Measurements from ENCODE around the gene IFTAP.

The IFTAP gene

DNA sequence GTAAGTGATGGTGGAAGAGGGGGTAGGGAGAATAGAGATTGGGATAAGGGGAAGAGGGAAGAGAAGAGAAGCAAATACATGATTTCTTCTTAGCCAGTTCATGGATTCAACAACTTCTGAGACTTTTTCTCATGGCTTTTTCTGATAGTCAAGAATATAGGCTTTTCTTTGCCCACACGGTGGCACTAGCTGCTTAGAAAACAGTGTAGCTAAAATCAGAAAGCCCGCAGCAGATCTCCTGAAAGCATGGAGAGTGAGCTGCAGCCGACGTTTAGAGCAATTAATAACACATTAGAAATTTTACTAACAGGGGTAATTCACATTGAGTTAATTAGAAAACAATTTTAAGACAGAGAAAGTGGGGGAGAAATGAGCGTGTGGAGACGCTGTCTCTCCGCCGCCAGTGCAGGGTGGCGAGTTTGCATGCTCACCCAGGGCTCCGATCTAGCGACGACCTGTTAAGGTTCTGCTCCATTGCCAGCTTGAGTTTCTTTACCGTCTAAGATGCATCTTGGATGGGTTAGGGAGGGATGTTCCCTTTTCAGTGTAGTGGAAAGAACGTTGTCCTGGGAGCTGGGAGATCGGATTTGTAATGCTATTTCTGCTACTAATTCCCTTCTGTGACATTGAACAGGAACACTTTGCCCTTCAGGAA is 29.8 kb upstream of the IFTAP start:
- Histone ChIP-seq H2BK120ac (ENCODE audit: low read depth, low read length) (no peak overlapping the region), H3K4me3 (ENCODE audit: low read length) (no peak overlapping the region), H3K4ac (ENCODE audit: low read depth, low read length) (no peak overlapping the region), H2AK5ac (ENCODE audit: low read length) (no peak overlapping the region), H3K18ac (ENCODE audit: low read length) (no peak overlapping the region), H3K79me1 (ENCODE audit: low read length) (no peaks in the 10 kb centered on the region), H3K4me1 (ENCODE audit: control insufficient read depth, low read depth, low read length) (no peaks in the 10 kb centered on the region), H3K56ac (ENCODE audit: low read length) (no peak overlapping the region), H2BK5ac (ENCODE audit: low read length) (no peak overlapping the region), H4K5ac (ENCODE audit: low read length) (no peak overlapping the region), H3K4me2 (ENCODE audit: low read length) (no peak overlapping the region), H3K9ac (ENCODE audit: low read length) (no peak overlapping the region), H2BK15ac (replicated peaks; ENCODE audit: low read depth) (no peak overlapping the region), H3K27me3 (ENCODE audit: insufficient read depth, low read length, poor library complexity) (no peaks in the 10 kb centered on the region), H3K36me3 (ENCODE audit: control insufficient read depth, insufficient read depth, low read length) (no peaks in the 10 kb centered on the region), H3K27ac (ENCODE audit: low read depth, low read length) (no peak overlapping the region), H4K8ac (ENCODE audit: low read depth, low read length) (no peak overlapping the region), H3K79me2 (ENCODE audit: control insufficient read depth, insufficient read depth, low read length) (no peaks in the 10 kb centered on the region), H3K23ac (ENCODE audit: low read length) (no peak overlapping the region)
- peak; percentile 71 for DNase-seq
- WGBS (ENCODE audit: extremely low coverage, insufficient coverage, low lambda C conversion rate): no CpG with 5 or more reads among the region's 15 CpGs

DNA sequence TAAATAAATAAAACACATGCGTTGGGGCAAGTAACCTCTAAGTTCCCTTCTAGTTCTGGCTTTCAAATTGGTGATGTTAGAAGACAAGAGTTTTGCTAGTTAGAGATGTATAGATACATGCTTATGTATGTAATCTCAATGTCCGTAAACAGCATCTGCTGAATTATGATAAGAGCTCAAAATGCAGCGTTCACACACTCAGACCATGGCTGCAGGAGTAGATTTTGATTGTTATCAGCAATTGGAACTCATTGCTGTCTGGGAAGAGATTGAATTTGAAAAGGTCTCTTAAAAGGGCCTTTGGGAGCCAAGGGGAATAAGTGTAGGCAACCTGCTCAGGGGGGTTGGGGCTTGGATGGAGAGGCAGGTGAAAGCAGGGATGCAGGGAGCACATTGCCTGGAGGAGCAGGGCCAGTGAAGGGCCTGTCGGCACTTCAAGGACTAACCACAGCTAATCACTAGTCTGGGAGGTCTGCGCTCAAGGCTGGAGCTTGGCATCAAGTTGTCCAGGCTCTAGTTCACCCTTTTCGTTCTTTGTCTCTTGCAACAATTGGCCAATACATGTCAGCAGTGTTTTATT is 29.2 kb upstream of the IFTAP start:
- Histone ChIP-seq H4K5ac (ENCODE audit: low read length) (no peak overlapping the region), H3K18ac (ENCODE audit: low read length) (no peak overlapping the region), H4K8ac (ENCODE audit: low read depth, low read length) (no peak overlapping the region), H2BK120ac (ENCODE audit: low read depth, low read length) (no peak overlapping the region), H3K4me3 (ENCODE audit: low read length) (no peak overlapping the region), H3K27me3 (ENCODE audit: insufficient read depth, low read length, poor library complexity) (no peaks in the 10 kb centered on the region), H3K4ac (ENCODE audit: low read depth, low read length) (no peak overlapping the region), H2BK5ac (ENCODE audit: low read length) (no peak overlapping the region), H3K56ac (ENCODE audit: low read length) (no peak overlapping the region), H3K4me1 (ENCODE audit: control insufficient read depth, low read depth, low read length) (no peaks in the 10 kb centered on the region), H3K79me1 (ENCODE audit: low read length) (no peaks in the 10 kb centered on the region), H3K9ac (ENCODE audit: low read length) (no peak overlapping the region), H3K27ac (ENCODE audit: low read depth, low read length) (no peak overlapping the region), H3K4me2 (ENCODE audit: low read length) (no peak overlapping the region), H3K79me2 (ENCODE audit: control insufficient read depth, insufficient read depth, low read length) (no peaks in the 10 kb centered on the region), H3K23ac (ENCODE audit: low read length) (no peak overlapping the region), H2AK5ac (ENCODE audit: low read length) (no peak overlapping the region), H3K36me3 (ENCODE audit: control insufficient read depth, insufficient read depth, low read length) (no peaks in the 10 kb centered on the region), H2BK15ac (replicated peaks; ENCODE audit: low read depth) (no peak overlapping the region)
- no CpG with 5 or more reads among the region's 6 CpGs for WGBS (ENCODE audit: extremely low coverage, insufficient coverage, low lambda C conversion rate)
- DNase-seq: no peak

DNA sequence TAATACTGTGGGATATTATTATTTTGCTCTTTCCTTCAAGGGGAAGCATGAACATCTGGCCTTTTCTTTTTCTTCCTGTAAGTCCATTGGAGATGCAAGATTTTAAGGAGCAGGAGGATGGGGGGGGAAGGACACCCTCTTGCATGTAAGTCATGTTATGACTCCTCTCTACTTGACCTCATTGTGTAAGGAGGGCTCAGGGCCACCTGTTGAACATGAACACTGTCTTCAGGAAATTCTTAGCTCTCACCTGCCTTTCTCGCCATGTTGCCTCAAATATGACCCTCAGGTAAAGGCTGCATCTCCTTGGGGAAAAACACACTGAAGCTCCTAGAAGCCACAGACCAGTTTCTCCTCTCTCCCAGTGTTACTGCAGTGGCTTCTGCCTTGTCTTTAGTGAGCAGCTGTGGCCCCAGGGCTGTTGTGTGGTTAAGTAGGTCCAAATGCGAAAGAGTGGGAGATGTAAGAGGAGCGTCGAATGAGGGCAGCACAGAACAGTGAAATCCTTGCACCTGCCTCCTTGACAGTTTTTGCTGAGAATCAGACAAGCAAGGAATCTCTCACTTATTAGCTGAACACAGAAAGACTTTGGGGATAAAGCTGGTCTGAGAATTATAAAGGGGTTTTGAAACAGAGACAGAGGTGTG is 27.8 kb upstream of the IFTAP start:
- no peak for DNase-seq
- Histone ChIP-seq H3K4ac (ENCODE audit: low read depth, low read length) (no peak overlapping the region), H3K36me3 (ENCODE audit: control insufficient read depth, insufficient read depth, low read length) (no peaks in the 10 kb centered on the region), H3K9ac (ENCODE audit: low read length) (no peak overlapping the region), H2BK5ac (ENCODE audit: low read length) (no peak overlapping the region), H3K79me2 (ENCODE audit: control insufficient read depth, insufficient read depth, low read length) (no peaks in the 10 kb centered on the region), H3K4me3 (ENCODE audit: low read length) (no peak overlapping the region), H3K56ac (ENCODE audit: low read length) (no peak overlapping the region), H3K18ac (ENCODE audit: low read length) (no peak overlapping the region), H4K5ac (ENCODE audit: low read length) (no peak overlapping the region), H3K4me2 (ENCODE audit: low read length) (no peak overlapping the region), H3K4me1 (ENCODE audit: control insufficient read depth, low read depth, low read length) (no peaks in the 10 kb centered on the region), H2BK120ac (ENCODE audit: low read depth, low read length) (no peak overlapping the region), H2AK5ac (ENCODE audit: low read length) (no peak overlapping the region), H3K23ac (ENCODE audit: low read length) (no peak overlapping the region), H3K79me1 (ENCODE audit: low read length) (no peaks in the 10 kb centered on the region), H3K27me3 (ENCODE audit: insufficient read depth, low read length, poor library complexity) (no peaks in the 10 kb centered on the region), H2BK15ac (replicated peaks; ENCODE audit: low read depth) (no peak overlapping the region), H4K8ac (ENCODE audit: low read depth, low read length) (no peak overlapping the region), H3K27ac (ENCODE audit: low read depth, low read length) (no peak overlapping the region)
- no CpG with 5 or more reads among the region's 4 CpGs for WGBS (ENCODE audit: extremely low coverage, insufficient coverage, low lambda C conversion rate)

DNA sequence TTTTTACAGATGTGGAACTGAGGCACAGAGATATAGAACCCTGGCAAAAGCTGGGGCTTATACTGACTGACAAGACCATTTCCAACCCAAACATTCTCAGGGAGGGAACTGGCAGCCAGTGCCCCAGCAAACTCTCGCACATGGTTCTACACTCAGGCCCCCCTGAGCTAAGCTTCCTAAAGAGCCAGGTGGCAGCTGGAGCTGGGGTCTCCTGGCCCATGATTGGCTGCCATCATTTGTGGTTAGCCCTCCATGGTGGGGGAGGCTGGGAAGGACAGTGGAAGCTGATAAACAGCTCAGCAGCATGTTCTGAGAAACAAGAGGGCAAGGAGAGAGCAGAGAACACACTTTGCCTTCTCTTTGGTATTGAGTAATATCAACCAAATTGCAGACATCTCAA is 26.6 kb upstream of the IFTAP start, which contains the start of gene RAG1:
Gene RAG1, plus strand, starts transcription at position 314 of the 400 bp plus-strand sequence. CDS start 5,298 bp downstream, outside the sequence.
- no peak within 1 kb of the TSS for H2BK120ac ChIP-seq (ENCODE audit: low read depth, low read length)
- no peak for DNase-seq
- H3K56ac ChIP-seq (ENCODE audit: low read length): no peak within 1 kb of the TSS
- no peak within 1 kb of the TSS for H3K4me2 ChIP-seq (ENCODE audit: low read length)
- no peak within 1 kb of the TSS for H3K9ac ChIP-seq (ENCODE audit: low read length)
- no peaks in the 10 kb centered on the region for H3K36me3 ChIP-seq (ENCODE audit: control insufficient read depth, insufficient read depth, low read length)
- H3K4me1 ChIP-seq (ENCODE audit: control insufficient read depth, low read depth, low read length): no peaks in the 10 kb centered on the region
- no peak within 1 kb of the TSS for H3K23ac ChIP-seq (ENCODE audit: low read length)
- no peak within 1 kb of the TSS for H3K18ac ChIP-seq (ENCODE audit: low read length)
- H2BK15ac ChIP-seq (replicated peaks; ENCODE audit: low read depth): no peak within 1 kb of the TSS
- H3K79me1 ChIP-seq (ENCODE audit: low read length): no peaks in the 10 kb centered on the region
- H4K5ac ChIP-seq (ENCODE audit: low read length): no peak within 1 kb of the TSS
- no peak within 1 kb of the TSS for H2AK5ac ChIP-seq (ENCODE audit: low read length)
- no CpG with 5 or more reads among the region's 1 CpG for WGBS (ENCODE audit: extremely low coverage, insufficient coverage, low lambda C conversion rate)
- no peak within 1 kb of the TSS for H3K4ac ChIP-seq (ENCODE audit: low read depth, low read length)
- no peak within 1 kb of the TSS for H3K4me3 ChIP-seq (ENCODE audit: low read length)
- H3K79me2 ChIP-seq (ENCODE audit: control insufficient read depth, insufficient read depth, low read length): no peaks in the 10 kb centered on the region
- H3K27me3 ChIP-seq (ENCODE audit: insufficient read depth, low read length, poor library complexity): no peaks in the 10 kb centered on the region
- H2BK5ac ChIP-seq (ENCODE audit: low read length): no peak within 1 kb of the TSS
- H3K27ac ChIP-seq (ENCODE audit: low read depth, low read length): no peak within 1 kb of the TSS
- H4K8ac ChIP-seq (ENCODE audit: low read depth, low read length): no peak within 1 kb of the TSS

DNA sequence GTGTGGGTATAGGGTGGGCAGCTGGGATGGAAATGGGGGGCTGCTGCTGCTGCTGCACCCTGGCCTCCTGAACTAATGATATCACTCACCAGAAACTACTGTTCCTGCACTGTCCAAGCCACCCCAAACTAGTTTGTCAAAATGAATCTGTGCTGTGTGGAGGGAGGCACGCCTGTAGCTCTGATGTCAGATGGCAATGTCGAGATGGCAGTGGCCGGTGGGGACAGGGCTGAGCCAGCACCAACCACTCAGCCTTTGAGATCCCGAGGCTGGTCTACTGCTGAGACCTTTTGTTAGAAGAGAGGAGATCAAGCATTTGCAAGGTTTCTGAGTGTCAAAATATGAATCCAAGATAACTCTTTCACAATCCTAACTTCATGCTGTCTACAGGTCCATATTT is 25.2 kb upstream of the IFTAP start:
- Histone ChIP-seq H3K4me2 (ENCODE audit: low read length) (no peak overlapping the region), H3K18ac (ENCODE audit: low read length) (no peak overlapping the region), H3K4me1 (ENCODE audit: control insufficient read depth, low read depth, low read length) (no peaks in the 10 kb centered on the region), H2BK120ac (ENCODE audit: low read depth, low read length) (no peak overlapping the region), H3K23ac (ENCODE audit: low read length) (no peak overlapping the region), H3K4ac (ENCODE audit: low read depth, low read length) (no peak overlapping the region), H3K4me3 (ENCODE audit: low read length) (no peak overlapping the region), H3K9ac (ENCODE audit: low read length) (no peak overlapping the region), H3K27me3 (ENCODE audit: insufficient read depth, low read length, poor library complexity) (no peaks in the 10 kb centered on the region), H2AK5ac (ENCODE audit: low read length) (no peak overlapping the region), H3K79me2 (ENCODE audit: control insufficient read depth, insufficient read depth, low read length) (no peaks in the 10 kb centered on the region), H3K36me3 (ENCODE audit: control insufficient read depth, insufficient read depth, low read length) (no peaks in the 10 kb centered on the region), H4K5ac (ENCODE audit: low read length) (no peak overlapping the region), H3K56ac (ENCODE audit: low read length) (no peak overlapping the region), H3K27ac (ENCODE audit: low read depth, low read length) (no peak overlapping the region), H2BK5ac (ENCODE audit: low read length) (no peak overlapping the region), H4K8ac (ENCODE audit: low read depth, low read length) (no peak overlapping the region), H2BK15ac (replicated peaks; ENCODE audit: low read depth) (no peak overlapping the region), H3K79me1 (ENCODE audit: low read length) (no peaks in the 10 kb centered on the region)
- DNase-seq: no peak
- no CpG with 5 or more reads among the region's 4 CpGs for WGBS (ENCODE audit: extremely low coverage, insufficient coverage, low lambda C conversion rate)

All from mesendoderm (in vitro differentiated cells).